Femur (tissue), 1 donor: ENCODE results near the gene LDLRAD4.
"Not testable (repeated sequence)": the region's sequence is repeated elsewhere in the genome, so short reads cannot be mapped to it uniquely, and the experiment has no call there.

Experiments used
- DNase-seq: peaks from one replicate; pipeline ENCODE4 v3.0.0-alpha.2; 2017

Gene LDLRAD4

GRCh38 chr18:13313006-13313686, 94.6 kb downstream of the LDLRAD4 start:
- peak; percentile 8 for DNase-seq

GRCh38 chr18:13315000-13315399, 96.4 kb downstream of the LDLRAD4 start:
- no peak for DNase-seq

- no peak for DNase-seq
These were observed 97.5 kb downstream of the LDLRAD4 start for GRCh38 chr18:13316063-13316462.

- no peak for DNase-seq
These were observed 99.2 kb downstream of the LDLRAD4 start for GRCh38 chr18:13317801-13318200.

- no peak for DNase-seq
These were observed 100.4 kb downstream of the LDLRAD4 start for GRCh38 chr18:13318731-13319501.

- DNase-seq = no peak
These were observed 101.1 kb downstream of the LDLRAD4 start for GRCh38 chr18:13319629-13320028.

- DNase-seq = no peak
These were observed 101.5 kb downstream of the LDLRAD4 start for GRCh38 chr18:13320096-13320495.

GRCh38 chr18:13320891-13321425, 102.4 kb downstream of the LDLRAD4 start:
- DNase-seq = no peak

- no peak for DNase-seq
These were observed 103.4 kb downstream of the LDLRAD4 start for GRCh38 chr18:13321923-13322322.

- DNase-seq = no peak
These were observed 104.6 kb downstream of the LDLRAD4 start for GRCh38 chr18:13323186-13323585.

- DNase-seq = no peak
These were observed 106.3 kb downstream of the LDLRAD4 start for GRCh38 chr18:13324880-13325279.

GRCh38 chr18:13328213-13328612, 109.7 kb downstream of the LDLRAD4 start:
- DNase-seq = no peak

- no peak for DNase-seq
These were observed 112.4 kb downstream of the LDLRAD4 start for GRCh38 chr18:13330996-13331395.

- no peak for DNase-seq
These were observed 113.3 kb downstream of the LDLRAD4 start for GRCh38 chr18:13331846-13332245.

- no peak for DNase-seq
These were observed 114.3 kb downstream of the LDLRAD4 start for GRCh38 chr18:13332874-13333273.

GRCh38 chr18:13335903-13336302, 117.3 kb downstream of the LDLRAD4 start:
- no peak for DNase-seq

GRCh38 chr18:13336841-13337240, 118.3 kb downstream of the LDLRAD4 start:
- DNase-seq = no peak

GRCh38 chr18:13337369-13337768, 118.8 kb downstream of the LDLRAD4 start:
- DNase-seq = no peak

- DNase-seq = no peak
These were observed 119.8 kb downstream of the LDLRAD4 start for GRCh38 chr18:13338318-13338717.

- DNase-seq = no peak
These were observed 121.1 kb downstream of the LDLRAD4 start for GRCh38 chr18:13339653-13340052.

GRCh38 chr18:13346449-13346848, 127.9 kb downstream of the LDLRAD4 start:
- not testable (repeated sequence) for DNase-seq

- no peak for DNase-seq
These were observed 134.7 kb downstream of the LDLRAD4 start for GRCh38 chr18:13353084-13353823.

- DNase-seq = no peak
These were observed 135.8 kb downstream of the LDLRAD4 start for GRCh38 chr18:13354402-13354801.
